Ishikawa (cell line): ENCODE results near the gene PTPN11.

ENCODE experiments used
- CREB1 ChIP-seq: IDR thresholded peaks from 2 replicates; pipeline ENCODE4 v1.6.1; 2012; ENCODE audit warnings: low read depth
- NFIC ChIP-seq: IDR thresholded peaks from 2 replicates; pipeline ENCODE4 v1.6.1; 2012
- RAD21 ChIP-seq: IDR thresholded peaks from 2 replicates; pipeline ENCODE4 v1.6.1; 2012; ENCODE audit warnings: low read depth
- TEAD4 ChIP-seq: IDR thresholded peaks from 2 replicates; pipeline ENCODE4 v1.6.1; 2012
- TF ChIP-seq, protein P1 (sequence below): IDR thresholded peaks from 2 replicates; pipeline ENCODE4 v1.6.1; 2012; ENCODE audit warnings: low read depth, mild to moderate bottlenecking

DNA sequence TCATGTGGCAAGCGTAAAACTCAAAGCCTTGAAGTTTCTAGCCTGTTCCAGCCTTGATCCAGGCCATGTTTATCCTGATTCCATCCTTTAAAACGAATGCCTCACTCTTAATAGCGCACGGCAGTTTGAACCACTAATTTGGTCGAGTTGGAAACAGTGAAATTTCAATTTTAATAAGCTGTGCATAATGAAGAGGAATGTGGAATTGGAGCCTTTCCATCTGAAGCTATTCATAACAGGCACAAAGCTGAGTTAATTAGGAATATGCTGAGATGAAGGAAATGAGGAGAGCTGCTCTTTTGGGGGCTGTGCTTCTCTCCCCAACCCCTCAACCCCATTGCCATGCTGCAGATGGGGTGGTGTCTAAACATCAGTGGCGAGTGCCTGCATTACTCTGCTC is 70.7 kb downstream of the PTPN11 start:
- TF ChIP-seq, protein P1, sequence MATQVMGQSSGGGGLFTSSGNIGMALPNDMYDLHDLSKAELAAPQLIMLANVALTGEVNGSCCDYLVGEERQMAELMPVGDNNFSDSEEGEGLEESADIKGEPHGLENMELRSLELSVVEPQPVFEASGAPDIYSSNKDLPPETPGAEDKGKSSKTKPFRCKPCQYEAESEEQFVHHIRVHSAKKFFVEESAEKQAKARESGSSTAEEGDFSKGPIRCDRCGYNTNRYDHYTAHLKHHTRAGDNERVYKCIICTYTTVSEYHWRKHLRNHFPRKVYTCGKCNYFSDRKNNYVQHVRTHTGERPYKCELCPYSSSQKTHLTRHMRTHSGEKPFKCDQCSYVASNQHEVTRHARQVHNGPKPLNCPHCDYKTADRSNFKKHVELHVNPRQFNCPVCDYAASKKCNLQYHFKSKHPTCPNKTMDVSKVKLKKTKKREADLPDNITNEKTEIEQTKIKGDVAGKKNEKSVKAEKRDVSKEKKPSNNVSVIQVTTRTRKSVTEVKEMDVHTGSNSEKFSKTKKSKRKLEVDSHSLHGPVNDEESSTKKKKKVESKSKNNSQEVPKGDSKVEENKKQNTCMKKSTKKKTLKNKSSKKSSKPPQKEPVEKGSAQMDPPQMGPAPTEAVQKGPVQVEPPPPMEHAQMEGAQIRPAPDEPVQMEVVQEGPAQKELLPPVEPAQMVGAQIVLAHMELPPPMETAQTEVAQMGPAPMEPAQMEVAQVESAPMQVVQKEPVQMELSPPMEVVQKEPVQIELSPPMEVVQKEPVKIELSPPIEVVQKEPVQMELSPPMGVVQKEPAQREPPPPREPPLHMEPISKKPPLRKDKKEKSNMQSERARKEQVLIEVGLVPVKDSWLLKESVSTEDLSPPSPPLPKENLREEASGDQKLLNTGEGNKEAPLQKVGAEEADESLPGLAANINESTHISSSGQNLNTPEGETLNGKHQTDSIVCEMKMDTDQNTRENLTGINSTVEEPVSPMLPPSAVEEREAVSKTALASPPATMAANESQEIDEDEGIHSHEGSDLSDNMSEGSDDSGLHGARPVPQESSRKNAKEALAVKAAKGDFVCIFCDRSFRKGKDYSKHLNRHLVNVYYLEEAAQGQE = no peak
- no peak for TF ChIP-seq TEAD4
- TF ChIP-seq RAD21 = no peak
- no peak for TF ChIP-seq NFIC
- no peak for TF ChIP-seq CREB1
